Prostate gland (tissue), 2 donors: ENCODE results near the gene TTR. TPM values are rescaled to one million over a fixed set of nuclear protein-coding genes. Genes with fewer than 3 reads are reported as not detected.

Experiments used
- DNase-seq: peaks from one replicate; pipeline ENCODE4 v3.0.0-alpha.2; 2019; ENCODE audit warnings: low spot score
- H3K27ac ChIP-seq, 2 donors: fragments of 200-600 bp; sonication (generic); 2 replicates each; pipeline ENCODE4 v1.5.1; 2017 to 2019
- H3K27me3 ChIP-seq: fragments of 200-600 bp; sonication (generic); replicated peaks from 2 replicates; pipeline ENCODE4 v1.5.1; 2019; ENCODE audit not compliant: insufficient read depth
- H3K36me3 ChIP-seq, 2 donors: fragments of 200-600 bp; sonication (generic); 1 replicate in 1 of 2; 2 replicates in 1 of 2; pipeline versions ENCODE4 v1.5.1 to v1.8.1; 2017 to 2019
- H3K4me1 ChIP-seq: fragments of 200-600 bp; sonication (generic); replicated peaks from 2 replicates; pipeline ENCODE4 v1.5.1; 2019
- H3K4me3 ChIP-seq, 2 donors: fragments of 200-600 bp; sonication (generic); 2 replicates each; pipeline ENCODE4 v1.5.1; 2017 to 2019
- H3K9me3 ChIP-seq: fragments of 200-600 bp; sonication (generic); 2 replicates; pipeline ENCODE4 v1.5.1; 2017
- WGBS: methylation state at CpG from one replicate; pipeline ENCODE4 v1.1.5; 2018; 5-methylcytosine and 5-hydroxymethylcytosine counted together
- intact Hi-C: fragments of 100-400 bp; cut with DNase I; formaldehyde crosslinking; loops from one replicate; pipeline ENCODE4 v1.14.2; 2022
- total RNA-seq, 2 donors: library from RNA; depleted of rRNA; stranded (reverse); fragments of >200 nt; gene quantifications; one replicate each; pipeline ENCODE4 v1.1.0, GENCODE V29; 2016
- TF ChIP-seq, protein P1 (sequence below), 4 experiments: fragments of 200-600 bp in 2 of 4; fragments of 450-650 bp in 2 of 4; sonication (generic) in 2 of 4; IDR thresholded peaks; 1 replicate in 3 of 4; 2 replicates in 1 of 4; pipeline ENCODE4 v1.5.1; 2016 to 2019; ENCODE audit warnings: antibody characterized with exemption in 4 of 4, mild to moderate bottlenecking in 2 of 4, moderate library complexity in 2 of 4

Gene TTR
- total RNA-seq, 2 donors from 2014 or later: 0.50 TPM; not detected in 1

GRCh38 chr18:31647127-31647753 lies 55.6 kb downstream of the TTR start:
- 75% methylated on average over 4 of the region's 4 CpGs for WGBS
- DNase-seq: no peak

More at GRCh38 chr18:31647127-31647753, 55.6 kb downstream of the TTR start:
- Histone ChIP-seq H3K27me3 (no peaks in the 10 kb centered on the region), H3K4me1 (no peaks in the 10 kb centered on the region), H3K4me3 (no peak overlapping the region), H3K27ac (peak overlapping the region in 1 of 2 donors; percentile 4), H3K36me3 (no peaks in the 10 kb centered on the region), H3K9me3 (no peaks in the 10 kb centered on the region)
- TF ChIP-seq, protein P1, sequence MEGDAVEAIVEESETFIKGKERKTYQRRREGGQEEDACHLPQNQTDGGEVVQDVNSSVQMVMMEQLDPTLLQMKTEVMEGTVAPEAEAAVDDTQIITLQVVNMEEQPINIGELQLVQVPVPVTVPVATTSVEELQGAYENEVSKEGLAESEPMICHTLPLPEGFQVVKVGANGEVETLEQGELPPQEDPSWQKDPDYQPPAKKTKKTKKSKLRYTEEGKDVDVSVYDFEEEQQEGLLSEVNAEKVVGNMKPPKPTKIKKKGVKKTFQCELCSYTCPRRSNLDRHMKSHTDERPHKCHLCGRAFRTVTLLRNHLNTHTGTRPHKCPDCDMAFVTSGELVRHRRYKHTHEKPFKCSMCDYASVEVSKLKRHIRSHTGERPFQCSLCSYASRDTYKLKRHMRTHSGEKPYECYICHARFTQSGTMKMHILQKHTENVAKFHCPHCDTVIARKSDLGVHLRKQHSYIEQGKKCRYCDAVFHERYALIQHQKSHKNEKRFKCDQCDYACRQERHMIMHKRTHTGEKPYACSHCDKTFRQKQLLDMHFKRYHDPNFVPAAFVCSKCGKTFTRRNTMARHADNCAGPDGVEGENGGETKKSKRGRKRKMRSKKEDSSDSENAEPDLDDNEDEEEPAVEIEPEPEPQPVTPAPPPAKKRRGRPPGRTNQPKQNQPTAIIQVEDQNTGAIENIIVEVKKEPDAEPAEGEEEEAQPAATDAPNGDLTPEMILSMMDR (IDR thresholded peaks at IDR 0.05): no peak
- intact Hi-C loops: no loop called here

Other genes with a start within 250 kb of the TTR start
- under 1 TPM; 0.05 to 0.68 TPM for gene DSG4, start 215.1 kb upstream of the TTR start, total RNA-seq
- 1 to 10 TPM; 1.3 to 2.3 TPM for gene DSG3, start 144.1 kb upstream of the TTR start, total RNA-seq
- 10 to 100 TPM; 19.5 to 63.2 TPM for gene DSG2, start 93.7 kb upstream of the TTR start, total RNA-seq
- gene B4GALT6, start 92.7 kb downstream of the TTR start, total RNA-seq: 1 to 10 TPM; 3.5 to 9.0 TPM
- 1 to 10 TPM in 1 of 2 donors, under 1 TPM in 1; 0.18 to 1.3 TPM for gene SLC25A52, start 169.0 kb downstream of the TTR start, total RNA-seq